Measurements from ENCODE around the gene SART3. TPM values are rescaled to one million over a fixed set of nuclear protein-coding genes. Genes with fewer than 3 reads are reported as not detected.

Gene SART3
- total and polyA plus RNA-seq, 2 of the 13 experiments (the other 11 are each of a cell fraction or from before 2014, with no cell fraction given): 16.1 to 69.9 TPM

DNA sequence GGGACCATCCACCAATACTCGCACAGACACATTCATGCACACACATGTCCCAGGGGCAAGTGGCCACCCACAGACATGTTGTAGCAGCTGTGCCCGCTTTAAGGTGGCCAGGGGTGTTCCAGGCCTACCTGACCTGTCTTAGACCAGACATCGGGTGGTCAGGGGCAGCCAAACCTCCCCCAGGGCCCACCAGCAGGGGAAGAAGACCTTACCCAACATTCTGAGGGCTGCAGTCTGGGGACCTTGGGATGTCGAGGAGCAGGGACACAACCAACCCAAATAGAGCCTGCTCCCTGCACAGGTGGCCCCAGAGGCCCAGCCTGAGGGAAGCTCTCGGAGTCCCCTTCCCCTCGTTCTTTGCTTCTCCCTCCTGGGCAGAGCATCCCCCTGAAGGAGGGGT, 38.6 kb upstream of the SART3 start:
- H3K9ac ChIP-seq (ENCODE audit: insufficient read depth, low read depth, low read length): no peak overlapping the region
- 10% methylated on average over 3 of the region's 6 CpGs for WGBS (ENCODE audit: low lambda C conversion rate)
- no peak overlapping the region for H3K27ac ChIP-seq (ENCODE audit: extremely low read length, insufficient read depth, low read length)
- no peaks in the 10 kb centered on the region for H4K20me1 ChIP-seq (ENCODE audit: insufficient read depth, low read length)
- BruUV-seq (replicated peaks): no TSS peak
- no peak for ATAC-seq
- CTCF ChIA-PET (ENCODE audit: low intra/inter-chr PET ratio, low total read pairs): no interaction called here
- FAIRE-seq: no peak
- intact Hi-C loops (cut with micrococcal nuclease; ENCODE audit: unreplicated experiment): no loop called here
- in situ Hi-C loops (cut with HindIII; ENCODE audit: extremely low pct_ligation_motif_present, low pct_unique_long_range_greater_than_20kb): no loop called here
- no peak overlapping the region for H3K4me2 ChIP-seq (ENCODE audit: low read depth, low read length)
- H3K9me3 ChIP-seq (ENCODE audit: low read length): no peaks in the 10 kb centered on the region
- H2AFZ ChIP-seq (ENCODE audit: low read length): no peak overlapping the region
- H3K27me3 ChIP-seq (ENCODE audit: control insufficient read depth in 1 of 2, insufficient read depth in 2 of 2, low read length in 2 of 2): peaks cover 8 to 19% of the 10 kb centered on the region in 2 experiments; a peak in 2 of 5 replicates
- no peaks in the 10 kb centered on the region for H3K36me3 ChIP-seq (replicated peaks in 1 of 2; ENCODE audit: control insufficient read depth in 1 of 2, insufficient read depth in 2 of 2, low read length in 2 of 2)
- TF ChIP-seq ZNF616 (CRISPR knock-in tag; IDR thresholded peaks at IDR 0.05; ENCODE audit: low read depth) (no peak), EZH2 (conservative IDR thresholded peaks at IDR 0.05; ENCODE audit: low read depth, low read length) (no peak), HDAC6 (IDR thresholded peaks at IDR 0.05; ENCODE audit: low read depth, low read length) (no peak), LRRFIP1 (CRISPR knock-in tag; conservative IDR thresholded peaks at IDR 0.05) (no peak), ZNF800 (CRISPR knock-in tag; IDR thresholded peaks at IDR 0.05) (no peak), ZNF138 (CRISPR knock-in tag; IDR thresholded peaks at IDR 0.05; ENCODE audit: low read depth) (no peak), KDM5A (IDR thresholded peaks at IDR 0.05; ENCODE audit: borderline replicate concordance, low read length) (no peak), ARID3A (IDR thresholded peaks at IDR 0.05; ENCODE audit: low read depth, low read length) (no peak), ZNF281 (CRISPR knock-in tag; IDR thresholded peaks at IDR 0.05; ENCODE audit: borderline replicate concordance) (no peak), ZNF691 (CRISPR knock-in tag; IDR thresholded peaks at IDR 0.05; ENCODE audit: borderline replicate concordance, low read depth) (no peak), ZNF605 (CRISPR knock-in tag; IDR thresholded peaks at IDR 0.05) (no peak)
- DNase-seq (ENCODE audit: low spot score): no peak
- POLR2A ChIA-PET: no interaction called here
- H3K79me2 ChIP-seq (ENCODE audit: insufficient read depth, low read length): no peaks in the 10 kb centered on the region
- no peaks in the 10 kb centered on the region for H3K4me1 ChIP-seq (ENCODE audit: insufficient read depth, low read length)
- H3K4me3 ChIP-seq (replicated peaks in 1 of 3; ENCODE audit: insufficient read depth in 1 of 3, low read depth in 2 of 3, low read length in 3 of 3): no peak overlapping the region

Measured in HepG2 (cell line).